Measurements from ENCODE around the gene PNPT1. TPM values are rescaled to one million over a fixed set of nuclear protein-coding genes. Genes with fewer than 3 reads are reported as not detected.

The PNPT1 gene
- total RNA-seq, 1 experiment from 2014 or later = 33.4 TPM

GRCh38 chr2:55729136-55729685 lies 35.6 kb upstream of the PNPT1 start:
- Histone ChIP-seq H3K14ac (ENCODE audit: insufficient read depth, low read length) (no peak overlapping the region), H3K23me2 (ENCODE audit: insufficient read length, low read depth, low read length, poor library complexity, severe bottlenecking) (no peaks in the 10 kb centered on the region), H3K27ac (ENCODE audit: insufficient read length, low read depth, low read length) (no peak overlapping the region), H2BK20ac (ENCODE audit: low read depth, low read length, poor library complexity, severe bottlenecking) (no peak overlapping the region), H3K18ac (ENCODE audit: insufficient read length, low read depth, low read length) (no peak overlapping the region), H3K23ac (ENCODE audit: insufficient read length, low read depth, low read length) (no peak overlapping the region), H3K4ac (ENCODE audit: low read depth, low read length) (no peak overlapping the region), H4K8ac (replicated peaks; ENCODE audit: insufficient read length, low read depth, low read length) (no peak overlapping the region), H3K79me2 (ENCODE audit: insufficient read depth, low read length) (no peaks in the 10 kb centered on the region), H2BK15ac (ENCODE audit: low read depth, low read length) (no peak overlapping the region), H2BK5ac (ENCODE audit: insufficient read length, low read length) (no peak overlapping the region), H3K4me1 (ENCODE audit: insufficient read depth, low read length) (no peaks in the 10 kb centered on the region), H3K4me2 (ENCODE audit: insufficient read depth, insufficient read length, low read length) (no peak overlapping the region), H3K9ac (ENCODE audit: extremely low read depth, insufficient read length, low read length) (no peak overlapping the region), H4K20me1 (ENCODE audit: control insufficient read depth, insufficient read depth, insufficient read length) (no peaks in the 10 kb centered on the region), H4K5ac (ENCODE audit: insufficient read length, low read depth, low read length) (no peak overlapping the region), H4K91ac (ENCODE audit: insufficient read length, low read depth, low read length) (no peak overlapping the region), H3K56ac (ENCODE audit: insufficient read length, low read depth, low read length) (no peak overlapping the region), H2BK12ac (ENCODE audit: insufficient read length, low read depth, low read length) (no peak overlapping the region), H3K79me1 (ENCODE audit: insufficient read depth, low read depth, low read length, poor library complexity, severe bottlenecking) (no peaks in the 10 kb centered on the region), H3K27me3 (ENCODE audit: insufficient read depth, low read length) (no peaks in the 10 kb centered on the region), H3K9me3 (ENCODE audit: control insufficient read depth, low read depth, low read length) (no peaks in the 10 kb centered on the region), H2AFZ (ENCODE audit: low read length) (no peak overlapping the region), H2AK5ac (ENCODE audit: insufficient read length, low read length) (no peak overlapping the region), H3T11ph (ENCODE audit: low read length) (no peak overlapping the region), H2BK120ac (ENCODE audit: low read depth, low read length, poor library complexity, severe bottlenecking) (no peak overlapping the region)
- DNase-seq = no peak
- Mint-ChIP-seq H3K27me3 (ENCODE audit: low read depth) (peaks cover 3% of the 10 kb centered on the region), H3K4me1 (no peaks in the 10 kb centered on the region), H3K4me3 (no peak overlapping the region), H3K36me3 (ENCODE audit: insufficient read depth in 1 of 3, low read depth in 3 of 3) (no peaks in the 10 kb centered on the region), H3K27ac (no peak overlapping the region), H3K9me3 (no peaks in the 10 kb centered on the region)
- no CpG with 5 or more reads among the region's 1 CpG for WGBS (ENCODE audit: extremely low coverage, insufficient read length, low lambda C conversion rate)
- TF ChIP-seq, protein P1, sequence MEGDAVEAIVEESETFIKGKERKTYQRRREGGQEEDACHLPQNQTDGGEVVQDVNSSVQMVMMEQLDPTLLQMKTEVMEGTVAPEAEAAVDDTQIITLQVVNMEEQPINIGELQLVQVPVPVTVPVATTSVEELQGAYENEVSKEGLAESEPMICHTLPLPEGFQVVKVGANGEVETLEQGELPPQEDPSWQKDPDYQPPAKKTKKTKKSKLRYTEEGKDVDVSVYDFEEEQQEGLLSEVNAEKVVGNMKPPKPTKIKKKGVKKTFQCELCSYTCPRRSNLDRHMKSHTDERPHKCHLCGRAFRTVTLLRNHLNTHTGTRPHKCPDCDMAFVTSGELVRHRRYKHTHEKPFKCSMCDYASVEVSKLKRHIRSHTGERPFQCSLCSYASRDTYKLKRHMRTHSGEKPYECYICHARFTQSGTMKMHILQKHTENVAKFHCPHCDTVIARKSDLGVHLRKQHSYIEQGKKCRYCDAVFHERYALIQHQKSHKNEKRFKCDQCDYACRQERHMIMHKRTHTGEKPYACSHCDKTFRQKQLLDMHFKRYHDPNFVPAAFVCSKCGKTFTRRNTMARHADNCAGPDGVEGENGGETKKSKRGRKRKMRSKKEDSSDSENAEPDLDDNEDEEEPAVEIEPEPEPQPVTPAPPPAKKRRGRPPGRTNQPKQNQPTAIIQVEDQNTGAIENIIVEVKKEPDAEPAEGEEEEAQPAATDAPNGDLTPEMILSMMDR (conservative IDR thresholded peaks at IDR 0.05) = no peak

Measured in H9 (cell line).